K562 (cell line): ENCODE measurements around the gene ZNRF1. TPM values are rescaled to one million over a fixed set of nuclear protein-coding genes. Genes with fewer than 3 reads are reported as not detected.

Source experiments
- ATAC-seq: fragments of 200-7000 bp; cut with Tn5 transposase; 3 replicates; pipeline ENCODE4 v1.9.1; 2020; ENCODE audit warnings: moderate library complexity
- BruUV-seq: library from RNA; stranded (reverse); fragments of 400-500 nt; replicated peaks from 2 replicates; lab custom pipeline; 2021; lab: Mats Ljungman, UMichigan
- CTCF ChIA-PET: fragments of 300-600 bp; formaldehyde crosslinking; extraction: SDS; loops from one replicate; lab custom pipeline; 2021; ENCODE audit warnings: low intra/inter-chr PET ratio; lab: Yijun Ruan, JAX
- POLR2A ChIA-PET: fragments of 300-600, 350-650 bp; sonication (Branson Sonifier 250); formaldehyde crosslinking; extraction: SDS; loops from one replicate; lab custom pipeline; 2021; ENCODE audit warnings: antibody characterized with exemption, inconsistent platforms; lab: Yijun Ruan, JAX
- DNase-seq, 4 experiments: peaks; one replicate each; pipeline versions ENCODE4 v3.0.0 to v3.0.0-alpha.2; 2011 to 2018; ENCODE audit warnings: low spot score in 3 of 4, mixed read lengths in 3 of 4; ENCODE audit errors: extremely low read depth in 1 of 4
- FAIRE-seq: peaks from 2 replicates; lab custom pipeline; 2011; peaks lifted over from hg19 to GRCh38; lab: Jason Lieb, UNC
- H2AFZ ChIP-seq: 2 replicates; pipeline ENCODE4 v1.6.0; 2011; ENCODE audit warnings: low read depth, low read length, control low read depth, inconsistent platforms
- H3K27ac ChIP-seq: fragments of 200-600 bp; 3 replicates; pipeline ENCODE4 v1.8.0; 2011; ENCODE audit warnings: low read depth, mild to moderate bottlenecking, control low read depth, inconsistent platforms, low read length, moderate library complexity, mixed read lengths; ENCODE audit errors: extremely low read depth
- H3K27me3 ChIP-seq, 2 experiments: fragments of 300-600 bp in 1 of 2; 2 replicates in 1 of 2; 3 replicates in 1 of 2; pipeline versions ENCODE4 v1.6.0 to v1.8.0; 2011; ENCODE audit warnings: inconsistent platforms in 2 of 2, low read length in 2 of 2, mild to moderate bottlenecking in 1 of 2, mixed read lengths in 1 of 2, moderate library complexity in 1 of 2; ENCODE audit not compliant: control insufficient read depth in 2 of 2, insufficient read depth in 2 of 2
- H3K36me3 ChIP-seq: fragments of 300-600 bp; 3 replicates; pipeline ENCODE4 v1.8.0; 2011; ENCODE audit warnings: mild to moderate bottlenecking, low read length, inconsistent platforms; ENCODE audit not compliant: control insufficient read depth, insufficient read depth
- H3K4me1 ChIP-seq, 2 experiments: fragments of 200-600 bp in 1 of 2; replicated peaks in 1 of 2; 2 replicates in 1 of 2; 3 replicates in 1 of 2; pipeline versions ENCODE4 v1.5.1 to v1.8.0; 2011; ENCODE audit warnings: inconsistent platforms in 2 of 2, low read length in 2 of 2, mild to moderate bottlenecking in 1 of 2, mixed read lengths in 1 of 2, moderate library complexity in 1 of 2; ENCODE audit not compliant: control insufficient read depth in 2 of 2, insufficient read depth in 2 of 2
- H3K4me2 ChIP-seq: 2 replicates; pipeline ENCODE4 v1.6.1; 2011; ENCODE audit warnings: low read length, control low read depth, inconsistent platforms, mixed read lengths; ENCODE audit not compliant: insufficient read depth
- H3K4me3 ChIP-seq: fragments of 200-600 bp; sonication (generic), shearing (Covaris generic); 2 replicates; pipeline ENCODE4 v1.5.1; 2016; ENCODE audit warnings: control low read depth, inconsistent platforms
- H3K79me2 ChIP-seq: fragments of 200-600 bp; 3 replicates; pipeline ENCODE4 v1.8.0; 2011; ENCODE audit warnings: low read length, inconsistent platforms; ENCODE audit not compliant: control insufficient read depth, insufficient read depth
- H3K9ac ChIP-seq, 2 experiments: 2 replicates each; pipeline versions ENCODE4 v1.6.0 to v1.6.1; 2011; ENCODE audit warnings: low read depth in 2 of 2, low read length in 2 of 2, control low read depth in 1 of 2, inconsistent platforms in 1 of 2, mild to moderate bottlenecking in 1 of 2, mixed read lengths in 1 of 2; ENCODE audit not compliant: insufficient read depth in 1 of 2
- H3K9me1 ChIP-seq: one replicate; pipeline ENCODE4 v1.6.0; 2011; ENCODE audit warnings: inconsistent platforms, mild to moderate bottlenecking, low read length, moderate library complexity; ENCODE audit not compliant: control insufficient read depth, insufficient read depth
- H3K9me3 ChIP-seq: replicated peaks from 2 replicates; pipeline ENCODE4 v1.5.1; 2011; ENCODE audit warnings: low read depth, low read length, inconsistent platforms; ENCODE audit not compliant: control insufficient read depth, insufficient read depth
- H4K20me1 ChIP-seq: replicated peaks from 2 replicates; pipeline ENCODE4 v1.6.1; 2011; ENCODE audit warnings: low read length, inconsistent platforms, mixed read lengths; ENCODE audit not compliant: control insufficient read depth, insufficient read depth
- ASH1L ChIP-seq: fragments of 450-650 bp; IDR thresholded peaks from 2 replicates; pipeline ENCODE4 v1.6.1; 2018; ENCODE audit warnings: borderline replicate concordance, mild to moderate bottlenecking, low read depth; ENCODE audit not compliant: partially characterized antibody
- CBX5 ChIP-seq: IDR thresholded peaks from 2 replicates; pipeline ENCODE4 v1.6.1; 2014; ENCODE audit warnings: low read depth, borderline replicate concordance
- CHD1 ChIP-seq: fragments of 200-600 bp; sonication (generic); IDR thresholded peaks from one replicate; pipeline ENCODE4 v1.6.1; 2012; ENCODE audit warnings: mild to moderate bottlenecking, moderate library complexity, low read length, inconsistent platforms
- CTBP1 ChIP-seq: fragments of 450-650 bp; IDR thresholded peaks from 2 replicates; pipeline ENCODE4 v1.6.1; 2016; ENCODE audit warnings: borderline replicate concordance
- GABPA ChIP-seq: fragments of 200-800 bp; sonication (Bioruptor generic); conservative IDR thresholded peaks from 2 replicates; pipeline ENCODE4 v1.6.1; 2016; ENCODE audit warnings: low read depth, missing genetic modification characterization, missing compliant biosample characterization
- GTF2A2 ChIP-seq: IDR thresholded peaks from 2 replicates; pipeline ENCODE4 v1.6.1; 2016; ENCODE audit warnings: mild to moderate bottlenecking, missing genetic modification characterization, missing compliant biosample characterization
- GTF2F1 ChIP-seq: IDR thresholded peaks from 2 replicates; pipeline ENCODE4 v1.6.1; 2011; ENCODE audit warnings: low read depth, low read length, improper control_type of control experiment
- ID3 ChIP-seq, 2 experiments: fragments of 250-450 bp in 1 of 2; fragments of 450-650 bp in 1 of 2; sonication (Bioruptor Pico) in 1 of 2; IDR thresholded peaks; 2 replicates each; pipeline versions ENCODE4 v1.6.1 to v1.8.0; 2016 to 2021; ENCODE audit warnings: mild to moderate bottlenecking in 2 of 2, moderate library complexity in 2 of 2, missing compliant biosample characterization in 1 of 2, missing genetic modification characterization in 1 of 2
- IFI16 ChIP-seq: fragments of 250-450 bp; sonication (Bioruptor Pico); IDR thresholded peaks from 2 replicates; pipeline ENCODE4 v2.1.2; 2022; ENCODE audit warnings: mild to moderate bottlenecking, inconsistent platforms
- JUNB ChIP-seq: fragments of 450-650 bp; formaldehyde crosslinking; conservative IDR thresholded peaks from 2 replicates; pipeline ENCODE4 v1.4.0; 2020; ENCODE audit warnings: mild to moderate bottlenecking
- MAFG ChIP-seq: fragments of 450-650 bp; conservative IDR thresholded peaks from 2 replicates; pipeline ENCODE4 v1.6.1; 2016; ENCODE audit warnings: missing genetic modification characterization, missing compliant biosample characterization
- MTF1 ChIP-seq: fragments of 250-450 bp; sonication (Bioruptor Pico); IDR thresholded peaks from 2 replicates; pipeline ENCODE4 v1.9.0; 2021; ENCODE audit warnings: moderate library complexity, mild to moderate bottlenecking, inconsistent platforms, borderline replicate concordance
- NFRKB ChIP-seq: fragments of 450-650 bp; IDR thresholded peaks from 2 replicates; pipeline ENCODE4 v1.6.1; 2016; ENCODE audit warnings: low read depth
- RB1 ChIP-seq: fragments of 450-650 bp; IDR thresholded peaks from 2 replicates; pipeline ENCODE4 v1.6.1; 2017; ENCODE audit warnings: low read depth, mild to moderate bottlenecking
- TAF1 ChIP-seq: IDR thresholded peaks from 2 replicates; pipeline ENCODE4 v1.6.1; 2011; ENCODE audit warnings: mild to moderate bottlenecking, low read length, moderate library complexity; ENCODE audit not compliant: insufficient read depth, control insufficient read depth, severe bottlenecking; ENCODE audit errors: extremely low read depth
- THRB ChIP-seq: fragments of 450-650 bp; formaldehyde crosslinking; conservative IDR thresholded peaks from 2 replicates; pipeline ENCODE4 v1.4.0; 2022; ENCODE audit warnings: mild to moderate bottlenecking, missing genetic modification characterization
- ZBTB17 ChIP-seq: fragments of 450-650 bp; formaldehyde crosslinking; IDR thresholded peaks from 2 replicates; pipeline ENCODE4 v1.4.0; 2020; ENCODE audit warnings: mild to moderate bottlenecking
- ZFP36 ChIP-seq: fragments of 150-350 bp; IDR thresholded peaks from 2 replicates; pipeline ENCODE4 v1.6.1; 2018; ENCODE audit warnings: low read length, low read depth; ENCODE audit not compliant: partially characterized antibody
- ZFPM2 ChIP-seq: fragments of 250-450 bp; sonication (Bioruptor Pico); IDR thresholded peaks from 2 replicates; pipeline ENCODE4 v1.5.1; 2022; ENCODE audit warnings: mild to moderate bottlenecking
- ZNF134 ChIP-seq: fragments of 250-450 bp; sonication (Bioruptor Pico); conservative IDR thresholded peaks from 2 replicates; pipeline ENCODE4 v1.4.0; 2020
- ZNF274 ChIP-seq: IDR thresholded peaks from 2 replicates; pipeline ENCODE4 v1.6.1; 2011; ENCODE audit warnings: low read depth, mild to moderate bottlenecking, low read length, moderate library complexity, borderline replicate concordance
- ZNF384 ChIP-seq: IDR thresholded peaks from 2 replicates; pipeline ENCODE4 v1.6.1; 2012; ENCODE audit warnings: low read depth, low read length, improper control_type of control experiment
- WGBS: fragments of 100-300 bp; shearing (Covaris generic); methylation state at CpG from one replicate; pipeline ENCODE4 v1.1.6; 2016; ENCODE audit warnings: low coverage, mixed read lengths; ENCODE audit not compliant: insufficient coverage; ENCODE audit errors: missing lambda C conversion rate; 5-methylcytosine and 5-hydroxymethylcytosine counted together
- in situ Hi-C: fragments of 300-500 bp; cut with MboI; formaldehyde crosslinking; loops from 4 replicates; pipeline ENCODE4 v1.15.0; 2018; ENCODE audit warnings: inconsistent platforms, mixed read lengths
- intact Hi-C: fragments of 100-400 bp; cut with micrococcal nuclease; formaldehyde crosslinking; loops from 2 replicates; pipeline ENCODE4 v1.14.2; 2022
- polyA plus RNA-seq, 8 experiments: library from polyadenylated mRNA; depleted of rRNA in 4 of 8; stranded (reverse) in 5 of 8; unstranded in 3 of 8; fragments of >200 nt; fragmentation: Nextera tagmentation in 2 of 8; fragmentation: Illumina TruSeq in 1 of 8; extraction: Ambion mirVana in 2 of 8; extraction: Trizol in 1 of 8; gene quantifications; 2 replicates each; pipeline versions ENCODE4 v1.2.1 to v1.2.3, GENCODE V29; 2011 to 2014; ENCODE audit warnings: inconsistent platforms in 1 of 8, missing spikeins in 1 of 8
- total RNA-seq, 7 experiments: library from RNA; depleted of rRNA in 6 of 7; stranded (reverse); fragments of >200 nt in 6 of 7; fragmentation: Illumina TruSeq in 2 of 7; extraction: Trizol in 2 of 7; gene quantifications; 2 replicates each; pipeline versions ENCODE4 v1.2.1 to v1.2.3, GENCODE V29; 2011 to 2021; ENCODE audit warnings: low replicate concordance in 1 of 7

The ZNRF1 gene
- total and polyA plus RNA-seq, 9 of the 15 experiments (the other 6 are each of a cell fraction or from before 2014, with no cell fraction given): 9.5 to 37.7 (median 20.0) TPM

GRCh38 chr16:75064403-75065148 lies 65.8 kb downstream of the ZNRF1 start:
- 15% methylated on average over 15 of the region's 15 CpGs for WGBS
- DNase-seq (peak in 1 of 4 experiments; percentile 66), FAIRE-seq (peak; percentile 11), ATAC-seq (peak; percentile 13)
- no peaks in the 10 kb centered on the region for H3K27me3 ChIP-seq
- no peaks in the 10 kb centered on the region for H3K9me1 ChIP-seq
- H3K4me1 ChIP-seq: peaks cover 51 to 89% of the 10 kb centered on the region in 2 experiments
- in situ Hi-C loops (no loop called here), intact Hi-C loops (loop anchor here (2.0 kb wide), 2 partner anchors 46 to 62 kb away; no protein-coding TSS in a partner anchor)
- peak overlapping the region; percentile 83 for H3K4me2 ChIP-seq
- H3K27ac ChIP-seq: peak overlapping the region; percentile 73
- peak overlapping the region; percentile 41 for H2AFZ ChIP-seq
- ChIA-PET CTCF (no interaction called here), POLR2A (interaction anchor here (0.5 to 5.1 kb wide), 5 partner anchors 8 to 27 kb away, joined by 3 to 25 read pairs (median 4); no protein-coding TSS in a partner anchor)
- H4K20me1 ChIP-seq: no peaks in the 10 kb centered on the region
- H3K79me2 ChIP-seq: peaks cover 100% of the 10 kb centered on the region
- H3K9ac ChIP-seq: peak overlapping the region; percentile 49 to 89
- H3K4me3 ChIP-seq: 0 out of 2 replicates have a peak overlapping the region, but pooled peaks have one; percentile 8
- no peaks in the 10 kb centered on the region for H3K36me3 ChIP-seq
- no peaks in the 10 kb centered on the region for H3K9me3 ChIP-seq
- no TSS peak for BruUV-seq
- no peak for TF ChIP-seq TAF1
- TF ChIP-seq ZFP36: no peak
- 0 out of 2 replicates have a peak, but pooled peaks have one; percentile 28 for TF ChIP-seq ZNF134 (CRISPR knock-in tag)
- TF ChIP-seq MAFG (tag): no peak
- no peak for TF ChIP-seq RB1
- TF ChIP-seq IFI16 (CRISPR knock-in tag): no peak
- TF ChIP-seq ZNF384: peak; percentile 92
- no peak for TF ChIP-seq ZNF274
- TF ChIP-seq ASH1L: no peak
- TF ChIP-seq GTF2A2: no peak
- TF ChIP-seq MTF1 (CRISPR knock-in tag): no peak
- TF ChIP-seq ID3 (CRISPR knock-in tag; IDR thresholded peaks at IDR 0.05): no peak
- no peak for TF ChIP-seq ID3 (tag; IDR thresholded peaks at IDR 0.05)
- TF ChIP-seq JUNB (CRISPR knock-in tag): no peak
- no peak for TF ChIP-seq GTF2F1
- TF ChIP-seq THRB: no peak
- TF ChIP-seq NFRKB: no peak
- no peak for TF ChIP-seq CHD1
- TF ChIP-seq CTBP1: peak; percentile 16; the same call in 1 of the 2 replicates
- TF ChIP-seq ZFPM2 (CRISPR knock-in tag): no peak
- TF ChIP-seq CBX5: no peak
- no peak for TF ChIP-seq GABPA (tag)
- TF ChIP-seq ZBTB17: no peak
